Stomach (tissue), 4 donors: ENCODE data around the gene CFHR1.

Experiments used
- CTCF ChIP-seq, 7 experiments: fragments of 450-650 bp in 4 of 7; fragments of 200-600 bp in 3 of 7; sonication (generic) in 3 of 7; IDR thresholded peaks; one replicate each; pipeline ENCODE4 v1.5.1; 2016 to 2019; ENCODE audit warnings: antibody characterized with exemption in 7 of 7, control low read depth in 2 of 7, mild to moderate bottlenecking in 1 of 7
- EP300 ChIP-seq: sonication (generic); formaldehyde crosslinking; IDR thresholded peaks from one replicate; pipeline ENCODE4 v1.6.1; 2017; ENCODE audit warnings: antibody characterized with exemption
- POLR2A ChIP-seq, 4 donors: fragments of 450-650 bp; IDR thresholded peaks; one replicate each; pipeline ENCODE4 v1.6.1; 2016; ENCODE audit warnings: antibody characterized with exemption in 4 of 4, control low read depth in 2 of 4, mild to moderate bottlenecking in 1 of 4, moderate library complexity in 1 of 4
- POLR2AphosphoS5 ChIP-seq, 3 donors: sonication (generic); formaldehyde crosslinking; IDR thresholded peaks; one replicate each; pipeline ENCODE4 v1.6.1; 2016; ENCODE audit warnings: antibody characterized with exemption in 3 of 3

- TF ChIP-seq CTCF (IDR thresholded peaks at IDR 0.05) (no peak), POLR2AphosphoS5 (IDR thresholded peaks at IDR 0.05) (no peak), EP300 (no peak), POLR2A (IDR thresholded peaks at IDR 0.05) (no peak)
These were observed 39.3 kb downstream of the CFHR1 start for GRCh38 chr1:196858811-196859210.
